ENCODE results near the gene HSPB1.
"Not testable (repeated sequence)": the region's sequence is repeated elsewhere in the genome, so short reads cannot be mapped to it uniquely, and the experiment has no call there.

Gene HSPB1

DNA sequence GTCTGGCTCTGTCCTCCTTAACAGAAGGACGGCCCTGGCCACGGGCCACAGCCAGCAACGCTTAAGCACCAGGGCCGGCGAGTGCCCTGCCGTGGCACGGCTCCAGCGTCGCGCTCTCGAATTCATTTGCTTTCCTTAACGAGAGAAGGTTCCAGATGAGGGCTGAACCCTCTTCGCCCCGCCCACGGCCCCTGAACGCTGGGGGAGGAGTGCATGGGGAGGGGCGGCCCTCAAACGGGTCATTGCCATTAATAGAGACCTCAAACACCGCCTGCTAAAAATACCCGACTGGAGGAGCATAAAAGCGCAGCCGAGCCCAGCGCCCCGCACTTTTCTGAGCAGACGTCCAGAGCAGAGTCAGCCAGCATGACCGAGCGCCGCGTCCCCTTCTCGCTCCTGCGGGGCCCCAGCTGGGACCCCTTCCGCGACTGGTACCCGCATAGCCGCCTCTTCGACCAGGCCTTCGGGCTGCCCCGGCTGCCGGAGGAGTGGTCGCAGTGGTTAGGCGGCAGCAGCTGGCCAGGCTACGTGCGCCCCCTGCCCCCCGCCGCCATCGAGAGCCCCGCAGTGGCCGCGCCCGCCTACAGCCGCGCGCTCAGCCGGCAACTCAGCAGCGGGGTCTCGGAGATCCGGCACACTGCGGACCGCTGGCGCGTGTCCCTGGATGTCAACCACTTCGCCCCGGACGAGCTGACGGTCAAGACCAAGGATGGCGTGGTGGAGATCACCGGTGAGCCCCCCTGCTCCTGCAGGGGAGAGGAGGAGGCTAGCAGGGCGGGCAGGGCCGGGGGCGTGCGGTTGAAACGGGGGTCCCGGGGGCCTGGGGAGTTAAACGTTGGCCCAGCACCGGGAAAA lies at the start of gene HSPB1:
Gene HSPB1 (plus strand): TSS at position 327 of the 855 bp plus-strand sequence. CDS start 40 bp downstream, at position 367.
- DNase-seq (ENCODE audit: low read depth in 4 of 4, low spot score in 1 of 4), result peak in 1 of 4 experiments; percentile 14

- DNase-seq (ENCODE audit: low read depth in 4 of 4, low spot score in 1 of 4), result no peak
Observed at GRCh38 chr7:76254781-76255180, 47.7 kb upstream of the HSPB1 start.

- DNase-seq (ENCODE audit: low read depth in 4 of 4, low spot score in 1 of 4), result no peak
Observed at GRCh38 chr7:76257973-76258372, 44.5 kb upstream of the HSPB1 start.

DNA sequence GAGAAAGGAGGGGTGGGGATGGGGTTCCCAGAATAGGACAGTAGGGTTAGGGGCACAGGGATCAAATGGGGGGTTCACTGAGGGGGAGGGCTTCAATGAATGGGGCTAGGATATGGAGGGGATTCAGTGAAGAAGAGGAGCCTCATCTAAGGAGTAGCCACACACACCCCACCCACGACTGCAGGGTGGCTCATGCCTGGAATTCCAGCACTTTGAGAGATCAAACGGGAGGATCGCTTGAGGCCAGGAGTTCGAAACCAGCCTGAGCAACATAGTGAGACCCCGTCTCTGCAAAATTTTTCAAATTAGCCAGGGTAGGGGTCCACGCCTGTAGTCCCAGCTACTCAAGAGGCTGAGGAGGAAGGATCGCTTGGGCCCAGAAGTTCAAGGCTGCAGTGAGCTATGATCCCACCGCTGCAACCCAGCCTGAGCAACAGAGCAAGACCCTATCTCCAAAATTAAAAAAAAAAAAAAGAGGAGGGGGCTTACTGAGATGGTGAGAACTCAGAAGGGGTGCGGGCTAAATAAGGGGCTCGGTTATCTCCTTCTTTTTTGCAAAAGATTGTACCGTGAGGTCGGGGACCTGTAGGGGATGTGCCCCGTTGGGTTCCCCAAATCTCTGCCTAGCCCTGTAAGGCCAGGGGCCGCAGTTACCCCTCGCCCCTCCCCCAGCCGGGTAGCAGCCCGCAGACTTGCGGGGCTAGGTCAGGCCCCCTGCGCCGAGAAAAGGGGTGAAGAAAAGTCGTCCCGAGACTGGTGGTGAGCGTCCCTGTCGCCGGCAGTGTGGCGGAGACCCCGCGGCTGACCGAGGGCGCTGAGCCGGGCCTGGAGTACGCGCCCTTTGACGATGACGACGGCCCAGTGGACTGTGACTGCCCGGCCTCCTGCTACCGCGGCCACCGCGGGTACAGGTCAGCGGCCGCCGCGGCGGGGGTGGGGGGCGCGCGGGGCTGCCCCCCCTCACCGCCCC lies 43.1 kb upstream of the HSPB1 start:
- no peak for DNase-seq (ENCODE audit: low read depth in 4 of 4, low spot score in 1 of 4)

GRCh38 chr7:76260171-76260703 lies 42.2 kb upstream of the HSPB1 start:
- DNase-seq (ENCODE audit: low read depth in 4 of 4, low spot score in 1 of 4), result peak in 2 of 4 experiments; percentile 33 to 39

GRCh38 chr7:76261329-76261728 lies 41.1 kb upstream of the HSPB1 start:
- DNase-seq (ENCODE audit: low read depth in 4 of 4, low spot score in 1 of 4), result no peak

DNA sequence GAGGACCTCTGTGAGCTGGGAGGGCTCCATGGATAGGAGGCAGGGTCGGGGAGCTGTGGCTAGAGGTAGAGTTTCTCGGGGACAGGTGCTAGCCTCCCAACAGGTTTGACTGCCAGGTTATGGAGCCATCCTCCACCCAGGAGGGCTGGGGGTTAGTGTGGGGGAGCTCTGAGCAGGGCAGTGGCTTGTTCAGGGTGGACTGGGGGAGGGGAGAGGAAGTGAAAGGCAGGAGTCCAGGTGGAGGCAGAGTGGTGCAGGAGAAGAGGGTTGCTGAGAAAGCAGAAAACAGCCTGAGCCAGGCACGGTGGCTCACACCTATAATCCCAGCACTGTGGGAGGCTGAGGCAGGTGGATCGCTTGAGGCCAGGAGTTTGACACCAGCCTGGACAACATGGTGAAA lies 40.5 kb upstream of the HSPB1 start:
- DNase-seq (ENCODE audit: low read depth in 4 of 4, low spot score in 1 of 4), result no peak

- no peak for DNase-seq (ENCODE audit: low read depth in 4 of 4, low spot score in 1 of 4)
Observed at GRCh38 chr7:76262683-76263402, 39.6 kb upstream of the HSPB1 start.

DNA sequence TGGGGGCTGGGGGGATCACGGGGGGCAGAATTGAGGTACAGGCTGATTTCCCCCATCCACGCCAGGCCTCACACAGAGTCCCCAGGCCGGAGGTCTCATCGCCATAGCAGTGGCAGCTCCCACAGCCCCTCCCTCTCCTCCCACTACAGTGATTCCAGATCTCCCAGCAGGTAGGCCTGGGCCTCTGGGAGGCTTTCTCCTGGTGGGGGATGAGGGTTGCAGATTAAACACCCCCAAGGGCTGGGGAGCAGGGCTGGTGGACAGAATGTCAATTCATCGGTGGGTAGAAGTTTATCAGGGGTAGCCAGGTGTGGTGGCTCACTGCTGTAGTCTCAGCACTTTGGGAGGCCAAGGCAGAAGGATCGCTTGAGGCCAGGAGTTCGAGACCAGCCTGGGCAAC lies 37.2 kb upstream of the HSPB1 start:
- DNase-seq (ENCODE audit: low read depth in 4 of 4, low spot score in 1 of 4), result no peak

- no peak for DNase-seq (ENCODE audit: low read depth in 4 of 4, low spot score in 1 of 4)
Observed at GRCh38 chr7:76267107-76267893, 35.2 kb upstream of the HSPB1 start.

GRCh38 chr7:76267894-76268183 lies 34.6 kb upstream of the HSPB1 start:
- DNase-seq (ENCODE audit: low read depth in 4 of 4, low spot score in 1 of 4), result no peak

DNA sequence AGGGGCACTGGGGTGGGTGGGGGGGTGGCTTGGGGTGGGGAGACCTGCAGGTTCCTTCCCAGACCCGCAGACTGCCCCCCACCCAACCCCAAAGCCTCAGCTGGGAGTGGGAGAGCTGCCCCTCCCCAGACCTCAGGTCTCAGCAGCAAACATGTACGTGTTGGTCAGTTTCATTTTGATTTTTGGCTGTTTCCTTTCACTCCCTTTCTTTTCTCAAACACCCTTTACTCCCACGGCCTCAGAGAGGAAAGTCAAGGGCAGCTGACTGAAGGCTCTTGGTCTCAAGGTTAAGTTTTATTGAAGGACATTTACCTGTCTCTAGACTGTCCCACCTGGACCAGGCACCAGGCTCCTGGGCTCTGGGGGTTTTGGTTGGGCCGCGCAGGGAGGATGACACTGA lies 34.1 kb upstream of the HSPB1 start:
- DNase-seq (ENCODE audit: low read depth in 4 of 4, low spot score in 1 of 4), result no peak

DNA sequence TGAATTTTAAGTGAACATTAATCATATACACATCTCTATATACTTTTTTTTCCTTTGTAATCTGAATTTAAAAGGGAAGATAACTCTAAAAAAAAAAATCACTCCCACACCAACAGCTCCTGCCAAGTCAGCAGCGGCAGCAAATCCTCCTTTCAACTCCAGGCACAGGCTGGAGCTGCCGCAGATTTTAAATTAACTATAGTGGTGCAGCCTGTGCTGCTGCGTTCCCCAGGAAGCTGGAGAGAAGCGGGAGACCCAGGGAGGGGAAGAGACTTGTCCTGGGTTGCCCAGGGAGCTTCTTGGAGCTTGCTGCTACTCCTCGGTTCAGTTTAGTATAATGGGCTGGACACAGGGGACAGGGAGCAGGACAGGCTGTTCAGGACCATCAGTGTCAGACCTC lies 32.6 kb upstream of the HSPB1 start:
- no peak for DNase-seq (ENCODE audit: low read depth in 4 of 4, low spot score in 1 of 4)

- DNase-seq (ENCODE audit: low read depth in 4 of 4, low spot score in 1 of 4), result not testable (repeated sequence)
Observed at GRCh38 chr7:76271384-76271783, 31.1 kb upstream of the HSPB1 start.

DNA sequence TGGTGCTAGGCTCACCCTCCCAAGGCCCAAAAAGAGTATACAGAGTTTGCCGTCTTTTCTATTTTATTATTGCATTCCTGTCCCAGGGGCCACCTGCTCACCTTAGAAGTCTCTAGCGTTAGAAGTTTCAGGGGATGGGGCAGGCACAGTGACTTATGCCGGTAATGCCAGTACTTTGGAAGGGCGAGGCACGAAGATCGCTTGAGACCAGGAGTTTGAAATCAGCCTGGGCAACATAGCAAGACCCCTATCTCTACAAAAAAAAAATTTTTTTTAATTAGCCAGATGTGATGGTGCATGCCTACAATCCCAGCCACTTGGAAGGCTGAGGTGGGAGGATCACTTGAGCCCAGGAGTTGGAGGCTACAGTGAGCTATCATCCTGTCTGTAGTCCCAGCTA lies 30.3 kb upstream of the HSPB1 start:
- no peak for DNase-seq (ENCODE audit: low read depth in 4 of 4, low spot score in 1 of 4)

DNA sequence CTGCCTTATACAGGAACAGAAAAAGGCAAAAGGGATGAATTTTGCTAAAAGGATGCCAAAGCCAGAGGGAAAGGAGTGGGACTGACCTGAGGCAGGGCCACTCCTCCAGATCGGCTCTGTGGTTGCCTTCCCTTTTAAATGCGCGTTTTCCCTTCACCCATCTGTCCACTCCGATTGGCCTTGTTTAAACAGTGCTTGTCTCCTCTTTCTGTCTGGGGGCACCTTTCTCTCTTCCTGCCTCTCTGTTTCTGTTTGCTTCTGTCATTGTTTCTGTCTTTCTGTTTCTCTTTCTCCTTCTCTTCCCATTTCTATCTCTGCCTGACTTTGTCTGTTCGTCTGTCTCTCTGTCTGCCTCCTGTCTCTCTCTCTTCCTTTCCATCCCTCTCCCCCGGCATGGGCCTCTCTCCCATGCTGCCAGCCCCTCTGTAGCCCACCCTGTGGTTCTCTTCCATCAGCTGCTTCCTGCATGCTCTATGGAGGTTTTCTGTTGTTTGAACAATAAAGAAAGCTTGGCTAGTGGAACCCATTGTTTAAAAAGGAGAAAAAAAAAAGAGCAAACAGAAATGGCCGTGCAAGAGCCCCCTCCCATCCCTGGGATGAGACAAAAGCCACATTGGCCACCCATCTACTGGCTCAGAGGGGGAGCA lies 29.5 kb upstream of the HSPB1 start:
- DNase-seq (ENCODE audit: low read depth in 4 of 4, low spot score in 1 of 4), result no peak

DNA sequence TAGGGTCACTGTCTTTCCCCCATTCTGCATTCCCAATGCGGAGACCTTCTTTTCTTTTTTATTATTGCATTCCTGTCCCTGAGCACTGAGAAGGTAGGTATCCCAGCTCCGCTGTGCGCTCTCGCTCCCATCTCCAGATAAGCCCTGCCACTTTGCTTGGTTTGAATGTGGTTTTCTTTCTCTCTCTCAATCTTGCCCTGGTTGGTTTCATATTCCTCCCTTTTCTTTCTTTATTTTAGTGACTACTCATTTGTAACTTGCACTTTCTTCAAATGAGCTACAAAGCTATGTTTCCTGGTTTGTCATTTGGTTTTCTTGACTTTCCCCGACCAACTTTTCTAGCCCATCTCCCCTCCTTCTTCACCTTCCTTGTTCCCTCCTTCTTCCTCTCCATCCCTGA lies 29.0 kb upstream of the HSPB1 start:
- no peak for DNase-seq (ENCODE audit: low read depth in 4 of 4, low spot score in 1 of 4)

- no peak for DNase-seq (ENCODE audit: low read depth in 4 of 4, low spot score in 1 of 4)
Observed at GRCh38 chr7:76278540-76278939, 23.9 kb upstream of the HSPB1 start.

- DNase-seq (ENCODE audit: low read depth in 4 of 4, low spot score in 1 of 4), result no peak
Observed at GRCh38 chr7:76280408-76280807, 22.1 kb upstream of the HSPB1 start.

Measured in stimulated activated CD4-positive, alpha-beta T cell treated with anti-CD3 and anti-CD28 coated beads, Interleukin-1b, Interleukin-23, amount 100 ng/mL, for 24 hours (primary cell).